Trophoblast cell (in vitro differentiated cells and primary cell): Measurements from ENCODE around the gene DUS4L.

ENCODE experiments used
- DNase-seq, 2 donors: peaks; one replicate each; pipeline ENCODE4 v3.0.0-alpha.2; 2016
- H2AFZ ChIP-seq: 2 replicates; pipeline ENCODE4 v1.6.1; 2013; ENCODE audit warnings: low read length, moderate library complexity, mild to moderate bottlenecking; ENCODE audit not compliant: insufficient read depth, poor library complexity
- H2AK5ac ChIP-seq: 2 replicates; pipeline ENCODE4 v1.6.1; 2013; ENCODE audit warnings: mild to moderate bottlenecking, low read length
- H2BK120ac ChIP-seq: 2 replicates; pipeline ENCODE4 v1.6.1; 2013; ENCODE audit warnings: low read length, mild to moderate bottlenecking, moderate library complexity; ENCODE audit not compliant: insufficient read depth, poor library complexity
- H2BK12ac ChIP-seq: 2 replicates; pipeline ENCODE4 v1.6.1; 2013; ENCODE audit warnings: mild to moderate bottlenecking, low read length, moderate library complexity
- H2BK5ac ChIP-seq: 2 replicates; pipeline ENCODE4 v1.6.1; 2013; ENCODE audit warnings: low read length, low read depth, moderate library complexity, mild to moderate bottlenecking; ENCODE audit not compliant: poor library complexity
- H3K14ac ChIP-seq: 2 replicates; pipeline ENCODE4 v1.6.1; 2013; ENCODE audit warnings: mild to moderate bottlenecking, low read length
- H3K18ac ChIP-seq: 2 replicates; pipeline ENCODE4 v1.6.1; 2013; ENCODE audit warnings: mild to moderate bottlenecking, low read length
- H3K23ac ChIP-seq: 2 replicates; pipeline ENCODE4 v1.6.1; 2013; ENCODE audit warnings: low read length
- H3K27ac ChIP-seq: 2 replicates; pipeline ENCODE4 v1.5.1; 2013; ENCODE audit warnings: low read depth, mild to moderate bottlenecking, inconsistent platforms, low read length, moderate library complexity
- H3K27me3 ChIP-seq: 2 replicates; pipeline ENCODE4 v1.6.1; 2013; ENCODE audit warnings: inconsistent platforms, mild to moderate bottlenecking, low read length, moderate library complexity; ENCODE audit not compliant: insufficient read depth
- H3K36me3 ChIP-seq, 2 experiments: 1 replicate in 1 of 2; 2 replicates in 1 of 2; pipeline ENCODE4 v1.6.1; 2013; ENCODE audit warnings: low read length in 2 of 2, mild to moderate bottlenecking in 2 of 2, moderate library complexity in 1 of 2; ENCODE audit not compliant: insufficient read depth in 2 of 2, control insufficient read depth in 1 of 2
- H3K4ac ChIP-seq: 2 replicates; pipeline ENCODE4 v1.6.1; 2013; ENCODE audit warnings: low read depth, mild to moderate bottlenecking, low read length, moderate library complexity
- H3K4me1 ChIP-seq, 2 experiments: 1 replicate in 1 of 2; 2 replicates in 1 of 2; pipeline ENCODE4 v1.6.1; 2013; ENCODE audit warnings: low read length in 2 of 2, mild to moderate bottlenecking in 2 of 2, moderate library complexity in 1 of 2; ENCODE audit not compliant: insufficient read depth in 2 of 2, control insufficient read depth in 1 of 2
- H3K4me2 ChIP-seq: 2 replicates; pipeline ENCODE4 v1.6.1; 2013; ENCODE audit warnings: inconsistent platforms, mild to moderate bottlenecking, low read length, moderate library complexity
- H3K4me3 ChIP-seq: 2 replicates; pipeline ENCODE4 v1.5.1; 2013; ENCODE audit warnings: mild to moderate bottlenecking, low read depth, low read length, inconsistent platforms
- H3K79me1 ChIP-seq: one replicate; pipeline ENCODE4 v1.6.1; 2013; ENCODE audit warnings: low read length
- H3K79me2 ChIP-seq: 2 replicates; pipeline ENCODE4 v1.6.1; 2013; ENCODE audit warnings: low read length, mild to moderate bottlenecking; ENCODE audit not compliant: control insufficient read depth, insufficient read depth, poor library complexity
- H3K9ac ChIP-seq: 2 replicates; pipeline ENCODE4 v1.6.1; 2013; ENCODE audit warnings: mild to moderate bottlenecking, low read length
- H3K9me3 ChIP-seq: 2 replicates; pipeline ENCODE4 v1.6.1; 2013; ENCODE audit warnings: low read depth, mild to moderate bottlenecking, control low read depth, inconsistent platforms, low read length; ENCODE audit not compliant: insufficient read depth
- H4K12ac ChIP-seq: 2 replicates; pipeline ENCODE4 v1.6.1; 2013; ENCODE audit warnings: low read depth, mild to moderate bottlenecking, low read length, moderate library complexity
- H4K8ac ChIP-seq: 2 replicates; pipeline ENCODE4 v1.6.1; 2013; ENCODE audit warnings: low read depth, mild to moderate bottlenecking, low read length, moderate library complexity
- H4K91ac ChIP-seq: one replicate; pipeline ENCODE4 v1.6.1; 2013; ENCODE audit warnings: low read depth, mild to moderate bottlenecking, low read length, moderate library complexity
- WGBS: extraction: QIAGEN DNeasy Blood & Tissue Kit; methylation state at CpG from one replicate; pipeline ENCODE4 v1.1.7; 2013; ENCODE audit warnings: missing lambda C conversion rate; ENCODE audit not compliant: insufficient read length, insufficient coverage; ENCODE audit errors: extremely low coverage; 5-methylcytosine and 5-hydroxymethylcytosine counted together

Gene DUS4L

GRCh38 chr7:107614425-107614824 lies 50.7 kb downstream of the DUS4L start:
- no peak overlapping the region for H2BK12ac ChIP-seq
- H3K36me3 ChIP-seq: peaks cover 0 to 2% of the 10 kb centered on the region in 2 experiments
- no peak overlapping the region for H4K12ac ChIP-seq
- H4K91ac ChIP-seq: no peak overlapping the region
- H3K18ac ChIP-seq: no peak overlapping the region
- no peak overlapping the region for H3K9ac ChIP-seq
- no peak overlapping the region for H3K4me2 ChIP-seq
- peak in 1 of 2 donors; percentile 85 for DNase-seq
- H3K23ac ChIP-seq: no peak overlapping the region
- H3K79me2 ChIP-seq: no peaks in the 10 kb centered on the region
- H3K9me3 ChIP-seq: no peaks in the 10 kb centered on the region
- H2BK120ac ChIP-seq: no peak overlapping the region
- no peak overlapping the region for H3K14ac ChIP-seq
- H2BK5ac ChIP-seq: no peak overlapping the region
- no peak overlapping the region for H3K27ac ChIP-seq
- no peak overlapping the region for H2AK5ac ChIP-seq
- H3K4ac ChIP-seq: no peak overlapping the region
- H3K4me1 ChIP-seq: peaks cover 2 to 3% of the 10 kb centered on the region in 2 experiments
- H3K27me3 ChIP-seq: no peaks in the 10 kb centered on the region
- H3K79me1 ChIP-seq: no peaks in the 10 kb centered on the region
- no peak overlapping the region for H3K4me3 ChIP-seq
- H4K8ac ChIP-seq: no peak overlapping the region
- H2AFZ ChIP-seq: no peak overlapping the region

- H3K23ac ChIP-seq: no peak overlapping the region
- no peak overlapping the region for H3K14ac ChIP-seq
- DNase-seq: peak in 1 of 2 donors; percentile 31
- no peaks in the 10 kb centered on the region for H3K79me1 ChIP-seq
- H3K27ac ChIP-seq: no peak overlapping the region
- H3K9me3 ChIP-seq: peaks cover 2% of the 10 kb centered on the region
- no peaks in the 10 kb centered on the region for H3K79me2 ChIP-seq
- H3K27me3 ChIP-seq: no peaks in the 10 kb centered on the region
- H2BK12ac ChIP-seq: no peak overlapping the region
- H3K9ac ChIP-seq: no peak overlapping the region
- no peak overlapping the region for H2BK5ac ChIP-seq
- peaks cover 0 to 2% of the 10 kb centered on the region in 2 experiments for H3K36me3 ChIP-seq
- no peak overlapping the region for H3K18ac ChIP-seq
- H3K4me2 ChIP-seq: no peak overlapping the region
- H3K4me3 ChIP-seq: no peak overlapping the region
- H3K4ac ChIP-seq: no peak overlapping the region
- whole genome bisulfite sequencing: no CpG with 5 or more reads among the region's 4 CpGs
- H2AFZ ChIP-seq: no peak overlapping the region
- H3K4me1 ChIP-seq: peaks cover 2 to 3% of the 10 kb centered on the region in 2 experiments
- H4K91ac ChIP-seq: no peak overlapping the region
- H2BK120ac ChIP-seq: no peak overlapping the region
- no peak overlapping the region for H4K12ac ChIP-seq
- no peak overlapping the region for H4K8ac ChIP-seq
- no peak overlapping the region for H2AK5ac ChIP-seq
Observed at GRCh38 chr7:107615910-107616680, 52.3 kb downstream of the DUS4L start.

DNA sequence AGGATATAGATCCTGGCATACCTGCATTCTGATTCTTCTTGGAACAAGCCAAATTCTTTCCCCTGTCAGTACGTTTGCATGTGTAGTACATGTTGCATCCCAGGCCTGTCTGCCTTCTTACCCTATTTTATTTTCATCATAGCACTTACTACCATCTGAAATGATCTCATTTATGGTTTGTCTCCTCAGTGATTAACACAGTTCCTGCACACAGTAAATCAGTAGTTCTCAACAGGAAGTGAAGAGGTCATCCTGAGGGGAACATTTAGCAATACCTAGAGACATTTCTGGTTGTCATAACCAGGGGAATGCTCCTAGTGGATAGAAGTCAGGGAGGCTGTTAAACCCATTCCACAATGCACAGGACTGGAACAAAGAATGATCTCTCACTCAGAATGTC lies 58.7 kb downstream of the DUS4L start:
- WGBS: no CpG with 5 or more reads among the region's 1 CpG
- H2BK120ac ChIP-seq: no peak overlapping the region
- H2AK5ac ChIP-seq: no peak overlapping the region
- no peaks in the 10 kb centered on the region for H3K79me2 ChIP-seq
- no peaks in the 10 kb centered on the region for H3K4me1 ChIP-seq
- no peak overlapping the region for H3K23ac ChIP-seq
- DNase-seq: no peak
- no peak overlapping the region for H3K18ac ChIP-seq
- H3K9me3 ChIP-seq: peaks cover 2% of the 10 kb centered on the region
- no peak overlapping the region for H4K8ac ChIP-seq
- no peaks in the 10 kb centered on the region for H3K27me3 ChIP-seq
- no peaks in the 10 kb centered on the region for H3K79me1 ChIP-seq
- no peak overlapping the region for H2BK5ac ChIP-seq
- no peak overlapping the region for H2AFZ ChIP-seq
- no peak overlapping the region for H3K9ac ChIP-seq
- H4K91ac ChIP-seq: no peak overlapping the region
- no peak overlapping the region for H3K4me2 ChIP-seq
- H3K14ac ChIP-seq: no peak overlapping the region
- H3K27ac ChIP-seq: no peak overlapping the region
- H3K4me3 ChIP-seq: no peak overlapping the region
- no peak overlapping the region for H4K12ac ChIP-seq
- H3K4ac ChIP-seq: no peak overlapping the region
- no peaks in the 10 kb centered on the region for H3K36me3 ChIP-seq
- no peak overlapping the region for H2BK12ac ChIP-seq

- no peaks in the 10 kb centered on the region for H3K36me3 ChIP-seq
- no peak overlapping the region for H4K12ac ChIP-seq
- H3K9ac ChIP-seq: no peak overlapping the region
- H2BK120ac ChIP-seq: no peak overlapping the region
- no peak overlapping the region for H2AFZ ChIP-seq
- H3K9me3 ChIP-seq: peaks cover 2% of the 10 kb centered on the region
- no peaks in the 10 kb centered on the region for H3K79me1 ChIP-seq
- no peak overlapping the region for H3K14ac ChIP-seq
- H3K4ac ChIP-seq: no peak overlapping the region
- no peak overlapping the region for H4K8ac ChIP-seq
- H4K91ac ChIP-seq: no peak overlapping the region
- H3K27me3 ChIP-seq: no peaks in the 10 kb centered on the region
- no peak overlapping the region for H3K27ac ChIP-seq
- H2AK5ac ChIP-seq: no peak overlapping the region
- H3K4me3 ChIP-seq: no peak overlapping the region
- no peak overlapping the region for H3K23ac ChIP-seq
- WGBS: no CpG with 5 or more reads among the region's 2 CpGs
- H3K79me2 ChIP-seq: no peaks in the 10 kb centered on the region
- no peaks in the 10 kb centered on the region for H3K4me1 ChIP-seq
- DNase-seq: no peak
- H2BK5ac ChIP-seq: no peak overlapping the region
- no peak overlapping the region for H3K4me2 ChIP-seq
- no peak overlapping the region for H3K18ac ChIP-seq
- H2BK12ac ChIP-seq: no peak overlapping the region
Observed at GRCh38 chr7:107622894-107623293, 59.1 kb downstream of the DUS4L start.
